ENCODE results near the gene VWA8.

DNA sequence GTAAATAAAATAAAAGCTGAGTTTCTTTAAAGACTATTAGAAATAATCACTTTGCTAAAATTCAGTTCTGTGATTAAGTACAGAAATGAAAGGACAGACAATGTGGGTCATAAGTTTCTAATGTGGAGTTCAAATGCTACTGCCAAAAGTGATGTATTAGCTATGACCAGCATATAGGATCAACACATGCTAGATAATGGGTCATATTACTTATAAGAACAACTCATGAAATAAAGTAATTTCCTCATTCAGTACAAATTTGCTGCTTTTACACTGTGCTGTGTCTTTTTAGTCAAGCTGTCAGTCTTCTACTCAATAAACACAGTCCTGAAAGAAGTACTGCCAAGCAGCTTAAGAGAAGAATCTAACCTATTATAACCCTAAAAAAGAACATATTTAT lies 135.2 kb downstream of the VWA8 start:
- TF ChIP-seq, protein P1, sequence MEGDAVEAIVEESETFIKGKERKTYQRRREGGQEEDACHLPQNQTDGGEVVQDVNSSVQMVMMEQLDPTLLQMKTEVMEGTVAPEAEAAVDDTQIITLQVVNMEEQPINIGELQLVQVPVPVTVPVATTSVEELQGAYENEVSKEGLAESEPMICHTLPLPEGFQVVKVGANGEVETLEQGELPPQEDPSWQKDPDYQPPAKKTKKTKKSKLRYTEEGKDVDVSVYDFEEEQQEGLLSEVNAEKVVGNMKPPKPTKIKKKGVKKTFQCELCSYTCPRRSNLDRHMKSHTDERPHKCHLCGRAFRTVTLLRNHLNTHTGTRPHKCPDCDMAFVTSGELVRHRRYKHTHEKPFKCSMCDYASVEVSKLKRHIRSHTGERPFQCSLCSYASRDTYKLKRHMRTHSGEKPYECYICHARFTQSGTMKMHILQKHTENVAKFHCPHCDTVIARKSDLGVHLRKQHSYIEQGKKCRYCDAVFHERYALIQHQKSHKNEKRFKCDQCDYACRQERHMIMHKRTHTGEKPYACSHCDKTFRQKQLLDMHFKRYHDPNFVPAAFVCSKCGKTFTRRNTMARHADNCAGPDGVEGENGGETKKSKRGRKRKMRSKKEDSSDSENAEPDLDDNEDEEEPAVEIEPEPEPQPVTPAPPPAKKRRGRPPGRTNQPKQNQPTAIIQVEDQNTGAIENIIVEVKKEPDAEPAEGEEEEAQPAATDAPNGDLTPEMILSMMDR (IDR thresholded peaks at IDR 0.05; ENCODE audit: low read depth, low read length), result no peak
- no peak for TF ChIP-seq EZH2phosphoT487 (IDR thresholded peaks at IDR 0.05; ENCODE audit: low read depth)

All from OCI-LY3 (cell line).